ENCODE results near the gene METTL17. TPM values are rescaled to one million over a fixed set of nuclear protein-coding genes. Genes with fewer than 3 reads are reported as not detected.

Gene METTL17
- total and polyA plus RNA-seq, 2 of the 13 experiments (the other 11 are each of a cell fraction or from before 2014, with no cell fraction given): 122 to 199 TPM

GRCh38 chr14:21037156-21037555 lies 47.4 kb downstream of the METTL17 start:
- ChIA-PET CTCF (ENCODE audit: low intra/inter-chr PET ratio, low total read pairs) (interaction anchor here (4.8 kb wide), 1 partner anchor 23 kb away, joined by 109 read pairs; no protein-coding TSS in a partner anchor), POLR2A (no interaction called here)
- intact Hi-C loops (cut with micrococcal nuclease; ENCODE audit: unreplicated experiment): no loop called here

More at GRCh38 chr14:21037156-21037555, 47.4 kb downstream of the METTL17 start:
- H4K20me1 ChIP-seq (ENCODE audit: insufficient read depth, low read length): no peaks in the 10 kb centered on the region
- no peak overlapping the region for H3K4me2 ChIP-seq (ENCODE audit: low read depth, low read length)
- WGBS (ENCODE audit: low lambda C conversion rate): 64% methylated on average over 3 of the region's 3 CpGs
- no peaks in the 10 kb centered on the region for H3K79me2 ChIP-seq (ENCODE audit: insufficient read depth, low read length)
- H3K27ac ChIP-seq (ENCODE audit: extremely low read length, insufficient read depth, low read length): no peak overlapping the region
- H3K27me3 ChIP-seq (ENCODE audit: control insufficient read depth in 1 of 2, insufficient read depth in 2 of 2, low read length in 2 of 2): no peaks in the 10 kb centered on the region; a peak in 1 of 5 replicates
- no peak overlapping the region for H3K9ac ChIP-seq (ENCODE audit: insufficient read depth, low read depth, low read length)
- H3K4me1 ChIP-seq (ENCODE audit: insufficient read depth, low read length): peaks cover 50% of the 10 kb centered on the region
- no peak overlapping the region for H3K4me3 ChIP-seq (replicated peaks in 1 of 3; ENCODE audit: insufficient read depth in 1 of 3, low read depth in 2 of 3, low read length in 3 of 3)
- no peak for ATAC-seq
- TF ChIP-seq CAMTA2 (CRISPR knock-in tag; IDR thresholded peaks at IDR 0.05; ENCODE audit: borderline replicate concordance): no peak
- TF ChIP-seq CBX2 (IDR thresholded peaks at IDR 0.05; ENCODE audit: low read depth, low read length): no peak
- no peak for TF ChIP-seq CBX2 (CRISPR knock-in tag; IDR thresholded peaks at IDR 0.05; ENCODE audit: low read depth)
- TF ChIP-seq HBP1 (CRISPR knock-in tag; IDR thresholded peaks at IDR 0.05; ENCODE audit: low read depth): no peak
- TF ChIP-seq FOXK2 (IDR thresholded peaks at IDR 0.05): no peak
- TF ChIP-seq IRF9 (CRISPR knock-in tag; IDR thresholded peaks at IDR 0.05; ENCODE audit: borderline replicate concordance): no peak
- no peak overlapping the region for H2AFZ ChIP-seq (ENCODE audit: low read length)
- H3K36me3 ChIP-seq (replicated peaks in 1 of 2; ENCODE audit: control insufficient read depth in 1 of 2, insufficient read depth in 2 of 2, low read length in 2 of 2): no peaks in the 10 kb centered on the region
- no TSS peak for BruUV-seq (replicated peaks)
- DNase-seq (ENCODE audit: low spot score): no peak
- in situ Hi-C loops (cut with HindIII; ENCODE audit: extremely low pct_ligation_motif_present, low pct_unique_long_range_greater_than_20kb): no loop called here
- H3K9me3 ChIP-seq (ENCODE audit: low read length): no peaks in the 10 kb centered on the region
- FAIRE-seq: no peak

Measured in HepG2 (cell line).